Stimulated activated CD8-positive, alpha-beta memory T cell treated with anti-CD3 and anti-CD28 coated beads, Interleukin-15, amount 100 ng/mL, for 4 hours (primary cell): ENCODE measurements around the gene ELOVL1.

Experiments used
- DNase-seq, 2 donors: peaks; one replicate each; pipeline ENCODE4 v3.0.0-alpha.2; 2020; ENCODE audit warnings: low read depth in 2 of 2

Gene ELOVL1

GRCh38 chr1:43327549-43328292 is 40.1 kb downstream of the ELOVL1 start:
- DNase-seq = no peak

GRCh38 chr1:43325381-43325780 is 42.4 kb downstream of the ELOVL1 start:
- DNase-seq = no peak

DNA sequence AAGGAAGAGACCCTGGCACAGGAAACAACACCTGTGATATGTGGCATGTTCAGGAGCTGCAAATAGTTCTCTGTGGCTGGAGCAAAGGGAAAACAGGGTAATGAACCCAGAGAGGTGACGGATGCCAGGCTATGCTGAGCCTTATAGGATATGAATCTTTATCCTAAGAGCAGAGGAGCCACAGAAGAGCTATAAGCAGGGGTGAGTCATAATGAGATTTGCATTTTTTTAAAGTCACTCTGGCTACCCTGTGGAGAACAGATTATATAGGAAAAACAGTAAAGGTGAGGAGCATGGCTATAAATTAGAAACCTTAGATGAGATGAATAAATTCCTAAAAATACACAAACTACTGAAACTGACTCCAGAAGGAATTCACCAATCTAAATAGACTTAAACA is 43.0 kb downstream of the ELOVL1 start:
- DNase-seq = no peak

- DNase-seq = no peak
Observed at GRCh38 chr1:43322506-43322905, 45.3 kb downstream of the ELOVL1 start.

- no peak for DNase-seq
Observed at GRCh38 chr1:43321331-43321891, 46.4 kb downstream of the ELOVL1 start.

DNA sequence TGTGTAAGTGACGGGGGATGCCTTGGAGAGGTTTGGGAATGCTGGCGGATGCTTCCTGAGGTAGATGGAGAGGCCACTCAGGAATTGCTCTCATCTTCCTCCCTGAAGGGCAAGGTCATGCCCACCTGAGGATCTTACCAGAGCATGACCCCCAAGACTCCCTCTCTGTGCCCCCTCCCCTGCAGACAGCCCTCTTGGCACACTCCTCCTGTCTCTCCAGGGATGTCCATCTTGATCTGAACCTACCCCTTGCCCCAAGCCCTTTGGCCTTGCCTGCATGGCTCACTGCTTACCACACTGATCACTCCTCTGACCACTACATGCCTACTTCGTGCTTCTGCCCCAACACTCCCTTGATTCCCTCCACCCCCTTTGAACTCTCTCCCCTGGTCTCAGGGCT is 48.0 kb downstream of the ELOVL1 start:
- no peak for DNase-seq

DNA sequence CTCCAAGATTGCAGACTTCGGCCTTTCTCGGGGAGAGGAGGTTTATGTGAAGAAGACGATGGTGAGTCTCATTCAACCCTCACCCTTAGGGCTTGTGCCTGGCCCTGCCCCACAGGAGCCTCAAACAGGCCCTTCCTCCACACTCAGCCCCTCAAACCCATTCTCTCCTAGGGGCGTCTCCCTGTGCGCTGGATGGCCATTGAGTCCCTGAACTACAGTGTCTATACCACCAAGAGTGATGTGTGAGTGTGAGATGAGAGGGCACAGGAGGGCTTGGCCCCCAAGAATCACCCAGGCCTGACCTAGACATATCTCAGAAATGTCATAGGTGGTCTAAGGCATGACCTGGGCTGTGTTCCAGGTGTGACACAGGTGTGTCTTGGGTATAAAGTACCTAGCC is 48.5 kb downstream of the ELOVL1 start:
- no peak for DNase-seq

DNA sequence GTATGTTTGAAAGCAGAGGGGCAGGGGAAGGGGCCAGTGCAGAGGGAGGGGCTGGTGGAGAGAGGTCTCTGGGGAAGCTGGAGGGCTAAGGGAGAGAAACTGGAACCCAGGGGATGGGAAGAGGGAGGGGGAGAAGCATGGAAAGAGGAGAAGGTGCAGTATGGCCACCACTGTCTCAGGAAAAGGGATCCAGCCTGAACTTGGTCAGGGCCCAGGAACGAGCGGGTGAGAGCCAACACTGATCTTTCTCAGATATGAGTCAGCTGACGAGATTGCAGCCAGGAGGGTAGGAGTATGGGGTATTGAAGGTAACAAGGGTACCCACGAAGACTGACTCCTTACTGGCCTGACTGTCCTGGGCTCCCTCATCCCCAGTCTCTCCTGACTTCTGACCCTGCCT is 49.0 kb downstream of the ELOVL1 start:
- no peak for DNase-seq

DNA sequence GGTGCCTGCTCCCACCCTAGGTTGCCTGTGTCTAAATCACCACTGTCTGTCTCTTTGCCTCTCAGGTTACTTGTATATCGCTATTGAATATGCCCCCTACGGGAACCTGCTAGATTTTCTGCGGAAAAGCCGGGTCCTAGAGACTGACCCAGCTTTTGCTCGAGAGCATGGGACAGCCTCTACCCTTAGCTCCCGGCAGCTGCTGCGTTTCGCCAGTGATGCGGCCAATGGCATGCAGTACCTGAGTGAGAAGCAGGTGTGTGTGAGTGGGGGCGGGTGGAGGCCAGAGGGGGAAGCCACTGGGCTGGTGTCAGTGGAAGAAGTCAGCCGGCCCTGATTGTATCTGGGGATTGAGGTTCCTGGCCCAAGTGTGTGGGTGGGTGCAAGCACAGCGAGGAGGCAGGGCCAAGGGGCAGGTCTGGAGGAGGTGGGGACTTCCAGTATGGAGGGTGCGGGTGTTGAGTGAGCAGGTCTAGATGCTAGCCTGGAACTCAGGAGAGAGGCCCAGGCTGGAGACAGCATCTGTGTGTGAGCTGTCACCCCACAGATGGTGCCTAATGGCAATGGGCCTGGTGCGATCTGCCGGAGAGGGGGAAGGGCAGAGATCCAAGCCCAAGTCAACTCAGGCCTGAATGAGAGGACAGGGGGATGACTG is 49.9 kb downstream of the ELOVL1 start:
- no peak for DNase-seq

DNA sequence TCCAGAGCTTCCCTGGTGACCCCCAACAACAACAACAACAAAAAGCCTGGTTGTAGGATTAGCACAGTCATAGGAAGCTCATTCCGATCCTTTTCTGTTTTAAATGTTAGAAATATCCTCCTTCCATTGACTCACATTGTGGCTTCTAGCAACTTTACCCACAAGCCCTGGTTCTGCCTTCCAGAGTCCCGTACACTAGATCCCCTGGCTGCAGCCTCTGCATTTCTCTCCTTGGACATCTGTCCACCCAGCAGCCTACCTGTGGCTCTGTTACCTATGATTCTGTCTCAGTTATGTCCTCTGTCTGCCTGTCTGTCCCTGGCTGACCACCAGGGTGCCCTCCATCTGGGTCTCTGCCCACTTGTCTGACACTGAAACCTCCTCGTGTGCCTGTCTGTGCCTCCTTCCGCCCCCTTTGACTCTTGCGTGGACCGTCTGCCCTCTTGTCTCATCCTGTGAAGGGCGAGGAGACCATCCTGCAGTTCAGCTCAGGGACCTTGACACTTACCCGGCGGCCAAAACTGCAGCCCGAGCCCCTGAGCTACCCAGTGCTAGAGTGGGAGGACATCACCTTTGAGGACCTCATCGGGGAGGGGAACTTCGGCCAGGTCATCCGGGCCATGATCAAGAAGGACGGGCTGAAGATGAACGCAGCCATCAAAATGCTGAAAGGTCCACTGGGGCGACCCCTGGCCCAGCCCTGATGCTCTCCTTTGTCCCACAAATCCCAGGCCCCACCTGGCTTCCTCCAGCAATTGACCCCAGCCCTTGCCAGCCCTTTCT is 50.9 kb downstream of the ELOVL1 start:
- DNase-seq = no peak

DNA sequence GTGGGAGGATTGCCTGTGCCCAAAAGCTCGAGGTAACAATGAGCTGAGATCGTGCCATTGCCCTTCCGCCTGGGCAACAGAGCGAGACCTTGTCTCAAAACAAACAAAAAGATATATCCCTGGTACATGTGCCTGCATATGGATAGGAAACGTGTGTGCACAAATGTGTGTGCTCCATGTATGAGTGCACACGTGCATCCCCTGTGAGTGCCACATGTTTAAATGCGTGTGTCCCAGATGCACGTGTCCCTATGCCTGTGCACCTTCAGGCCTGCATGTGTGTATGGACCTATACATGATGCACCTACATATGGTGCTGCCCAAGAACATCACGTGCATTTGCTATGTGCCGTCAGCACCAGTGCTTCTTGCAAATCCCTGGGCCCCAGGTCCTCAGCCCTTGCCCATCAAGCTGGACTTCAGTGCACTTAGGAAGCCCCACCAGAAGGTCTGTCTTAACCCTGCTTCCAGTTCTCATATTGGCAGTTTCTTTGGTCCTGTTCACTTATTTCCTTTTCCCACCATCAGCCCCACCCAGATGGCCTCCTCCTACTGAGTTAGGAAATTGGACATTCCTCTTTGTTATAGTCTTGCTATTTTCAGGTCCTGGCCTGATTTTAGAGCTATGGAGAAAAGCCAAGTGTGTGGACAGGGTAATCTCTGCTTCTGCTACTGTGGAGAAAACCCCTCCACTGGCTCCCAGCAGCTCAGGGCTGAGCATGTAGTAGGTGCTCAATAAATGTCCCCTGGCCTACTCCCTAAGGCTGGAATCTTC is 51.7 kb downstream of the ELOVL1 start:
- DNase-seq = no peak

DNA sequence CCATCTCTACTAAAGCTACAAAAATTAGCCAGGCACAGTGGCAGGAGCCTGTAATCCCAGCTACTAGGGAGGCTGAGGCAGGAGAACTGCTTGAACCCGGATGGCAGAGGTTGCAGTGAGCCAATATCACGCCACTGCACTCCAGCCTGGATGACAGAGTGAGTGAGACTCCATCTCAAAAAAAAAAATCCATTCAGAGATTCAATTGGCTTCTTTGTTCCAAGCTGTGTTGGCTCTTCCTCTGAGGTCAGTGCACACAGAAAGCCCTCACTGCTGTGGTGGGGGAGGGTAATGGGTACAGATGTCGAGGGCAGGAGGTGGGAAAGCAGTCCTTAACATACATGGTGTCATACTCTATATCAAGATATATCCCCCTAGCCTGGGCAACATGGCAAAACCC is 52.3 kb downstream of the ELOVL1 start:
- DNase-seq = no peak

DNA sequence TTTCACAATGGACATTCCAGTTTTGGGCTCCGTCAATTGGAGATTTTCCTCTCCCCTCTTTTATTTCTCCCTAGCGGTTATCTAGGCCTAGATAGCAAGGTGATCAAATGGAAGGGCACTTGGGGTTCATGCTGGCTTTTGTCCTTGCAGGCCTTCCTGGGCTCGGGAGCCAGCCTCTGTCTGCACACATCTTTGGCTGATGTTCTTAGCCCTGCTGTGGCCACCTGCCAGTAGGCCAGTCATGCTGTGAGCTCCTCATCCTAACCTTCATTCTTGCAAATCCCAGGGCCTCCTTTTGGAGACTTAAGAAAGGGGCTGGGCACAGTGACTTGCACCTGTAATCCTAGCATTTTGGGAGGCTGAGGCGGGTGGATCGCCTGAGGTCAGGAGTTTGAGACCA is 53.6 kb downstream of the ELOVL1 start:
- DNase-seq = no peak

DNA sequence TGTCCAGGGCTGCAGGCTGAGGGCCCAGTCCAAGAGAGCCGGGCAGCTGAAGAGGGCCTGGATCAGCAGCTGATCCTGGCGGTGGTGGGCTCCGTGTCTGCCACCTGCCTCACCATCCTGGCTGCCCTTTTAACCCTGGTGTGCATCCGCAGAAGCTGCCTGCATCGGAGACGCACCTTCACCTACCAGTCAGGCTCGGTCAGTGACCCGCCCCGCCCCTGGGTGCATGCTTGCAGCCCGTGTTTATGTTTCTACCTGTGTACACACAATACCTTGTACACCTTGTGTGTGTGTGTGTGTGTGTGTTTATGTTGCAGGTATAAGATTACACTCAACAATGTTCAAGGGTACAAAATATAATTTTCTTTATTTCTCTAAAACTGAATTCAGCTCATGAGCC is 54.0 kb downstream of the ELOVL1 start:
- DNase-seq = no peak
